Measurements from ENCODE around the gene DHRS7C.
A peak's percentile ranks its signal among the peaks of the same experiment; 100 is the strongest.
"Not testable (repeated sequence)": the region's sequence is repeated elsewhere in the genome, so short reads cannot be mapped to it uniquely, and the experiment has no call there.

Gene DHRS7C

DNA sequence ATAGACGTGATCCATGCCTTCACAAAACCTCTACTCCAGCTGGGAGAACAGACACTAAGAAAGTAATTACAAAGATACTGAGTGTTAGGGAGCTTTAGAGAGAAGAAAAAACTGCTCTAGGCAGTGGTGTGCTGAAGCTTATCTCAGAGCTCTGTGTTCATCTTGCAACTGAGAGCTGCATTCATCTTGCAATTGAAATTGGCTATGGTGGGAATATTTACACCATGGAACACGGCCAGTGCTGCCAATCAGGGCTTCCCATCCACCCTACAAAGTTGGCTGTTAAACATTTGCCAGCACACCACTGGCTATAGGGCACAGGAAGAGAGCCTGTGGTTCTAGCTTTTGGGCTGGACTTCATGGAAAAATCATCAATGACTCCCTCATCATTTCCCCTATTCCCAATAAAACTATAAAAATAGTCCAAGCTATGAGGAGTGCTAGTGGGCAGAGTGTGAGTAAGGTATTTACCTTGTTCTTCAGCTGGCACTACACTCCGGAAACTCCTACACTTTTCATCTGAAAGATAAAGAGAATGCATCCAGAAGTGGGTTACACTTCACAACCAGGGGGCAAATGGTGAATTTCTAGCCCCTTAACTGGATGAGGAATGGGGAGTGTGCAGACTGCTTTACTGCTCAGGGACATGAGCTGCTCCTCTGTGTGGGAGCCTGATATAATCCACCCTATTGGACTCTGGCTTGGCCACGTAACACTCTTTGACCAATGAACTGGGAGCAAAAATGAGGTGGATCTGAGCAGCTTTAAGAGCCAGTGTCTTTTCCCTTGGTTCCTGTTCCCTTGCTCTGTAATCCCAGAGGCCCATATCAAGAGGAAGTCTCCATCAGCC is 18.9 kb upstream of the DHRS7C start:
- FAIRE-seq (no peak), DNase-seq (ENCODE audit: low spot score) (no peak)

DNA sequence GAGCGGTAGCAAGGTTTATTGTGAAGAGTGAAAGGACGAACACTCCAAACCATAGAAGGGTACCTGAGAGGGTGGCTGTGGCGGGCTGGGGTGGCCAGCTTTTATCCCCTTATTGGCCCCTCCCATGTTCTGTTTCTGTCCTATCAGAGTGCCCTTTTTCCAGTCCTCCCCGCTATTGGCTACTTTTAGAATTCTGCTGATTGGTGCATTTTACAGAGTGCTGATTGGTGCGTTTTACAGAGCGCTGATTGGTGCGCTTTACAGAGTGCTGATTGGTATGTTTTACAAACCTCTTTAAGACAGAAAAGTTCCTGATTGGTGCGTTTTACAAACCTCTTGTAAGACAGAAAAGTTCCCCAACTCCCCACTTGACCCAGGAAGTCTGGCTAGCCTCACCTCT is 18.0 kb upstream of the DHRS7C start:
- DNase-seq (ENCODE audit: low spot score) (no peak), FAIRE-seq (no peak)

- DNase-seq (ENCODE audit: low spot score) (no peak), FAIRE-seq (no peak)
Measured at GRCh38 chr17:9806699-9807098, 15.3 kb upstream of the DHRS7C start.

DNA sequence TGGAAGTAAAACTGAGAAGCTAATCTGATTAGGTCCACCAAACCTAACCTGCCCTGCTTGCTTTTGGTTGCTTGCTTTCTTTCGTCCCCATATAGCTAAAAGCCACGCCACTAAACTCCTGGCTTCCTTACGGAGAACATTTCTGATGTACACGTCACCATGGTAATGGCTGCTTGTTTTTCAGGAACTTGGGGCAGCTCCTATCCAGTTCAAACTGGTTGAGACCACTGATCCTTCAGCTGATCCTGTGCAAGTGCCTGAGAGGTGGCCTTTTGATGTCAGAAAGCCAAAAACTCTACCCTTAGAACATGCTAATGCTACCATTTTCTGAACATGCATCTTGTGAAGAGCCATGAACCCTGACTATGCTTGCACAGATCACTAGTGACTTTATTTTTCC is 14.4 kb upstream of the DHRS7C start:
- no peak for FAIRE-seq
- DNase-seq (ENCODE audit: low spot score), result no peak

GRCh38 chr17:9802697-9803096 is 11.3 kb upstream of the DHRS7C start:
- peak; percentile 17 for DNase-seq (ENCODE audit: low spot score)
- FAIRE-seq, result no peak

DNA sequence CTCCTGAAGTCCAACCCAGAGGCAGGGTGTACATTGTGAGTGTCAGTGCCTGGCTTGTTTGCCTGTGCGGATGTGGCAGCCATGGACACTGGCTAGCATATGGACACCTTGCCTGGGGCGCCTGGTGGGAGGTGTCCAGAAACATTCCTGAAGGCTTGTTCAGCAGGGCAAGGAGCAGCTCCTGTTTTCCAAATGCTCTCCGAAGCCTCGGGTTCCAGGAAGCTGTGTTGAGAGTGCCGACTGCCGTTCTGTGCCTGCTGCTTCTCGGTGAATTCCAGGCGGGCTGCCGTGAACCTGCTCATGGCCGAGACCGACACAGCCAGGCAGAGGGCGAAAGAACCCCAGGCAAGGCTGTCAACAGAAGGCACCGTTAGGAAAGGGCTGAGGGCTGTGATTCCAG is 10.9 kb upstream of the DHRS7C start:
- DNase-seq (ENCODE audit: low spot score), result peak; percentile 49
- FAIRE-seq, result no peak

DNA sequence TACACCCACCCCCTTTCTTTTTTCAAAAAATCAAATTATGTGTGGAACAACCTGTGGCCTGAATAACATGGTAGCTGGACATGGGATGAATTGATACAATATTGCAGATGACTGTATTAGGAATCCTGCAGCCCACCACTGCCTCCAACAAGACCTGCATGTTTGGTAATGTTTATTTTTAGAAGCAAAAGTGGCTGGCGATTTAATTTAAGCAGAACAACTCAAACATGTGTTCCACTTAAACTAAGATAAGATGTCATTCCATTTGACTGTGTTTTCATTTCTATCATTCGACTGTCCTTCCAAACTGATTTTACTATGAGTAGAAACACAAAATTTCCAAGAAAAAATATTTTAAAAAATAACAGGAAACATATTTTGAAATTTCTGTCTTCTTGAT is 10.1 kb upstream of the DHRS7C start:
- DNase-seq (ENCODE audit: low spot score) (no peak), FAIRE-seq (no peak)

DNA sequence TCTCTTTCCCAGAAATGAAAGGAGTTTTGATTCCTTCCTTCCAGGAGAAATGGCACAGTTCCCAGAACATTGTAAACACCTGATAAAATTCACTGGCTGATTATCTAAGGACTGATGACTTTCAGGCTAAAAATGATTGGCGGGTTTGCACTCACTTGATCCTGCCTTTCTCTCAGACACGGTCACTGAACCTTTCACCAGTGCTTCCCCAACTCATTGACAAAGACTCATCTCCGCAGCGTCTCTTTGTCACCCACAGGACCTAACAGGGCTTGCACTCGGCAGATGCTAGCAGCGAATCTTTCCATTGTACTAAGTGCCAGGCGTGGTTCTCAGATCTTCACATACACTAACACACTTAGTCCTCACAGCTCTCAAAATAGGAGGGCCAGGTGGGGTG is 7.3 kb upstream of the DHRS7C start:
- FAIRE-seq (no peak), DNase-seq (ENCODE audit: low spot score) (no peak)

DNA sequence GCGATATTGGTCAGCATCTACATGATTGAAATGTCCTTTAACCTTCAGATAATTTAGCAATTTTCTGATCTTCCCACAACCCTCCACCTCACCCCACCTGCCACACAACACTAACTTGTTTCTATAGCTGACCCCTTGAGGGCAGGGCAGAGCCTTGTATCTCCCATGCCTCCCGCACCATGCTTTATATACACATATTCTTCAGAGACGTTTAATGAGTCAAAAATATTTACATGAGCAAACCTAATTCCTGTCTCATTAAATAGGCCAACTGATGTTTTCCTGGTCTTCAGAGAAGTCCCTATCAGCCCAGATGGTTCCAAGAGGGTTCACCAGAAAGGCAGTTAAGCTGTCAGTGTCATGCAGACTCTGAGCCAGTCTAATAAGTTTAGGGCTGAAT is 6.6 kb upstream of the DHRS7C start:
- no peak for DNase-seq (ENCODE audit: low spot score)
- FAIRE-seq, result no peak

DNA sequence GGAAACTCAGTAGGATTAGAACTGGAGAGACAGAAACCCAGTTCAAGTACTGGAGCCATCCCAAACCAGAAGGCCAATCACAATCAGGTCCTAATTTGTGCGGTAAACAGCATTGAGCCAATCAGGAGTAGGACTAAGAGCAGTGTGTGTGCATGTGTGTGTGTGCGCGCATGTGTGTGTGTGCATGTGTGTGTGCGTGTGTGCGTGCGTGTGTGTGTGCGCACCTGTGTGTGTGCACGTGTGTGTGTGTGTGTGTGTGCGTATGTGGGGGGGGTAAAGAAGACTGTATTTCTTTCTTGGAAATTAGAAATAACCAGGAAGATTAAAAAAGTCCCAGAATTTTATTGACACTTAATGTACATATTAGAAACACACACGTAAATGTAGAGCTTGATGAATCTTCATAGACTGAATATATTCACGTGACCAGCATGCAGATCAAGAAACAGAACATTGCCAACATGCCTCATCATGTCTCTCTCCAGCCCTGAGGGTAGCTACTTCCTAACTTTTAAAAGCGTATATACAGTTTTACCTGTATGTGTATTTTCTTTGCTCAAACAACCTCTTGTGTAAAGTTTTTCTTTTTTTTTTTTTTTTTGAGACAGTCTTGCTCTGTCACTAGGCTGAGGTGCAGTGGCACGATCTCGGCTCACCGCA is 919 bp upstream of the DHRS7C start:
- DNase-seq (ENCODE audit: low spot score) (no peak), FAIRE-seq (no peak)

DNA sequence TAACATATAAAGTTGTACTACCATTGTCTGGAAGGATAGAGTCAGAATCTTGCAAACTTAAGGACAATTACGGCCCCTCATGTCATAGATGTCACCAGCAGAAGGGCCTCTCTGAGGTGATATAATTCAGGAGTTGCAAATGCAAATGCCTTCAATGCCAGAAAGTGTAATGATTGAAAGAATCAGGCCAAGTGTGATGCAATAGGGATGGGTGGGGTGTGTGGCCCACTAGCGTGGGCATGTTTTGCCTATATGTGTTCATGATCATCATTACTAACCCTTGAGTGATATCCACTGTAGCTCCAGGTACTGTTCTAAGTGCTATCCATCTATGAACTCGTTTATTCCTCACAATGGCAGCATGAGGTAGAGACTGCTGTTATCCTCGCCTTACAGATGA is 1.1 kb downstream of the DHRS7C start:
- DNase-seq (ENCODE audit: low spot score) (no peak), FAIRE-seq (no peak)

DNA sequence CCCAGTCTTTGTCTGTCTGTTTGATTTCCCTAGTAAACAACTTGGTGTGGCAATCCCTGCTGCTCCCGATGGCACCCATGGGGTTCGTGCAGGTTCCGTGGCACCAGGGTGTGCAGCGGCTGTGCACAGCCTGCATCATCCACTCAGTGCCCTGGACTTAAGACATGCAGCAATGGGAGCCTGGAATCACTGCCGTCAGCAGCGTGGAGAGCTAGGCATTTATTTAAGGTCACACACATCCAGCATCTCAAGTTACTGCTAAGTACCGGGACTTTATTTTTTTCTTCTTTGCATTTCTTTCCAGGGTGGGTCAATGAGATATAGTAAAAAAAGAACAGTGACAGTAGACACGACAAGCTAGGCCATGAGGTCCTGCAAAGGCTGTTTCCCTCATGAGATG is 2.8 kb downstream of the DHRS7C start:
- DNase-seq (ENCODE audit: low spot score) (no peak), FAIRE-seq (no peak)

DNA sequence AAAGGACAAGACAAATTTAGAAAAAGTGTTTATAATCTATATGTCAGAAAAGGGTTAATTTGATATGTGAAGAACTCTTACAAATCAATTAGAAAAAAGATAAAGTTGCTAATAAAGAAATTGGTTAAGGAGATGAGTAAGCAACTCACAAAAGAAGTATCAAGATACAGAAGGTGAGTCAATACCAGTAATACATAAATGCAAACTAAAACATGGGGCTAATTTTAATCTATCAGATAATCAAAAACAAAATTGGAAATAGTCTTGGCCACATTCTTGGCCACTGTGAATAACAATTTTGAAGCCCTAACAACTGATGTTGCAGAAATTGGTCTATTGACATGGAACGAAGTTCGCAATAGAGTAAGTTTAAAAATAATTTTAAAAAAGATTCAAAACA is 6.8 kb downstream of the DHRS7C start:
- DNase-seq (ENCODE audit: low spot score) (no peak), FAIRE-seq (no peak)

- FAIRE-seq; DNase-seq (ENCODE audit: low spot score): not testable (repeated sequence)
Measured at GRCh38 chr17:9783465-9783864, 7.9 kb downstream of the DHRS7C start.

GRCh38 chr17:9783050-9783449 is 8.3 kb downstream of the DHRS7C start:
- DNase-seq (ENCODE audit: low spot score), result no peak

DNA sequence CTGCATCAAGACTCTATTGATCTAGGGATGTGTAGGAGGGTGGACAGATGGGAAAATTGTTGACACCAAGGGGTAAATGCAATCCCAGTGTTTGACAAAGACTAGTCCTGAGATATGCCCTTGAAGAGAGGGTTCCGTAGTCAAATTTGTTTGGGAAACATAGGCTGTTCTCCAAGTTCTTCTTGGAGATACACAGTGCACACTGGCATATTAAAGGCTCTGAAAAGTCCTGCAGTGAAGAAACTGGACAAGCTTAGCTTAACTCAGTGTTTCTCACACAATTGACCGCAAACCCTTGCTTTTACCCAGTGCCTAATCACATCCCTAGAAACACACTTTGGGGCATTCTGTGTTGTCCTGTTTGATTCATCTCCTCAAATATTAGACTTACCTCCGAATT is 10.8 kb downstream of the DHRS7C start:
- no peak for FAIRE-seq
- DNase-seq (ENCODE audit: low spot score), result no peak

More at GRCh38 chr17:9783050-9783449, 8.3 kb downstream of the DHRS7C start:
- FAIRE-seq, result no peak

- DNase-seq (ENCODE audit: low spot score) (no peak), FAIRE-seq (no peak)
Measured at GRCh38 chr17:9776911-9777310, 14.5 kb downstream of the DHRS7C start.

GRCh38 chr17:9772658-9773057 is 18.7 kb downstream of the DHRS7C start:
- DNase-seq (ENCODE audit: low spot score) (no peak), FAIRE-seq (no peak)

GRCh38 chr17:9771465-9771864 is 19.9 kb downstream of the DHRS7C start:
- DNase-seq (ENCODE audit: low spot score) (no peak), FAIRE-seq (no peak)

- DNase-seq (ENCODE audit: low spot score), result no peak
- no peak for FAIRE-seq
Measured at GRCh38 chr17:9769036-9769695, 22.2 kb downstream of the DHRS7C start.

GRCh38 chr17:9768381-9768934 is 22.9 kb downstream of the DHRS7C start:
- no peak for FAIRE-seq
- DNase-seq (ENCODE audit: low spot score), result peak; percentile 22

DNA sequence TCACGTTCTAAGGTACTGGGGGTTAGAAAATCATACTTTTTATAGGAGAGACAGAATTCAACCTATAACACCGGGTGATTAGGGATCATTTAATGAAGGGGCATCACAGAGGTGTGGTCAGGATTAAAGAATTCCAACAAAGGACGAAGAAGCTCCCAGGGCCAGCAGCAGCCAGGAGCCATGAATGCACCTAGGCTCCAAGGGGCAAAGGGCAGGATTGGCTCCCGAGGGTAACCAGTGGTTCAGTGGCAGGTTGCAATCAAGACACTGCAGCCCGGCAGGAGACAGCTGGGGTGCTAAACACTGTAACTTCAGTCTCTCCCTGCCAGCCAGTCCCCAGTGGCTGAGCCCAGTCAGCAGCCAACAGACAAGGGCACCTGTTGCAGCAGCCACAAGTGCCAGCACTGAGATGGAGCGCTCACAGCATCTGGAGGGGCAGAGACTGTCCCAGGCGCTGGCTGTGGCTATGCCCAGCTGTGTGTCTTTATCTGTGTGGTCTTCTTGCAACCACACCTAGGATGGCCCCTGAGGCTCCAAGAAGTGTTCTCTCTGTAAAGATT is 23.9 kb downstream of the DHRS7C start:
- FAIRE-seq (no peak), DNase-seq (ENCODE audit: low spot score) (no peak)
